HepG2 (cell line): ENCODE data around the gene ZCCHC10. TPM values are rescaled to one million over a fixed set of nuclear protein-coding genes. Genes with fewer than 3 reads are reported as not detected.

Experiments used
- GTF3A ChIP-seq: sonication (generic); formaldehyde crosslinking; conservative IDR thresholded peaks from 2 replicates; pipeline ENCODE4 v1.4.0; 2020; ENCODE audit warnings: mild to moderate bottlenecking, missing genetic modification reagents
- KDM4B ChIP-seq: sonication (generic); formaldehyde crosslinking; IDR thresholded peaks from 2 replicates; pipeline ENCODE4 v1.4.0; 2020; ENCODE audit warnings: missing genetic modification reagents
- MYNN ChIP-seq: sonication (generic); formaldehyde crosslinking; IDR thresholded peaks from 2 replicates; pipeline ENCODE4 v1.4.0; 2020; ENCODE audit warnings: mild to moderate bottlenecking, low read depth, missing genetic modification reagents
- PCBP2 ChIP-seq: fragments of 200-400 bp; formaldehyde crosslinking; optimal IDR thresholded peaks from 2 replicates; pipeline ENCODE3; 2018; ENCODE audit warnings: low read length, low read depth; ENCODE audit not compliant: poor library complexity, severe bottlenecking
- POLR2AphosphoS5 ChIP-seq: IDR thresholded peaks from 2 replicates; pipeline ENCODE4 v1.6.1; 2012; ENCODE audit warnings: low read depth, low read length
- PPARG ChIP-seq: conservative IDR thresholded peaks from 2 replicates; pipeline ENCODE4 v1.6.1; 2016; ENCODE audit warnings: missing biosample characterization, missing genetic modification reagents
- ZFP91 ChIP-seq: sonication (generic); formaldehyde crosslinking; IDR thresholded peaks from 2 replicates; pipeline ENCODE4 v1.9.0; 2022; ENCODE audit warnings: missing genetic modification reagents, mild to moderate bottlenecking, borderline replicate concordance
- ZNF362 ChIP-seq: sonication (generic); formaldehyde crosslinking; IDR thresholded peaks from 2 replicates; pipeline ENCODE4 v1.4.0; 2020; ENCODE audit warnings: missing genetic modification reagents, mild to moderate bottlenecking, borderline replicate concordance
- ZNF407 ChIP-seq: sonication (generic); formaldehyde crosslinking; IDR thresholded peaks from one replicate; pipeline ENCODE4 v1.5.1; 2020; ENCODE audit warnings: mild to moderate bottlenecking, missing genetic modification reagents; ENCODE audit errors: not compliant biosample characterization
- ZNF557 ChIP-seq: sonication (generic); formaldehyde crosslinking; IDR thresholded peaks from 2 replicates; pipeline ENCODE4 v1.4.0; 2020; ENCODE audit warnings: missing genetic modification reagents
- ZNF597 ChIP-seq: sonication (generic); formaldehyde crosslinking; IDR thresholded peaks from 2 replicates; pipeline ENCODE4 v1.5.0; 2020; ENCODE audit warnings: missing genetic modification reagents
- ZNF770 ChIP-seq: sonication (generic); formaldehyde crosslinking; IDR thresholded peaks from 2 replicates; pipeline ENCODE4 v1.5.0; 2020; ENCODE audit warnings: mild to moderate bottlenecking, missing genetic modification reagents
- ZSCAN9 ChIP-seq: IDR thresholded peaks from 2 replicates; pipeline ENCODE4 v1.6.1; 2016; ENCODE audit warnings: borderline replicate concordance
- polyA plus RNA-seq, 8 experiments: library from polyadenylated mRNA; depleted of rRNA in 3 of 8; stranded (reverse) in 7 of 8; unstranded in 1 of 8; fragments of >200 nt; fragmentation: Illumina TruSeq in 4 of 8; extraction: Trizol in 4 of 8; gene quantifications; 2 replicates each; pipeline versions ENCODE4 v1.2.1 to v1.2.3, GENCODE V29; 2011 to 2016; ENCODE audit warnings: low read depth in 4 of 8, missing spikeins in 1 of 8, mixed read lengths in 1 of 8; ENCODE audit not compliant: insufficient read depth in 1 of 8
- total RNA-seq, 5 experiments: library from RNA; depleted of rRNA; stranded (reverse); fragments of >200 nt; fragmentation: Illumina TruSeq; extraction: Trizol; gene quantifications; 2 replicates each; pipeline ENCODE4 v1.2.3, GENCODE V29; 2016; ENCODE audit warnings: low read depth in 1 of 5

The ZCCHC10 gene
- total and polyA plus RNA-seq, 2 of the 13 experiments (the other 11 are each of a cell fraction or from before 2014, with no cell fraction given): 40.7 to 48.2 TPM

- TF ChIP-seq ZNF362 (CRISPR knock-in tag) (0 out of 2 replicates have a peak, but pooled peaks have one; percentile 28), GTF3A (CRISPR knock-in tag) (no peak), POLR2AphosphoS5 (peak; percentile 88), PCBP2 (no peak), ZNF407 (CRISPR knock-in tag) (no peak), ZNF770 (CRISPR knock-in tag) (no peak), MYNN (CRISPR knock-in tag) (0 out of 2 replicates have a peak, but pooled peaks have one; percentile 29), KDM4B (CRISPR knock-in tag) (no peak), ZNF597 (CRISPR knock-in tag) (no peak), ZSCAN9 (no peak; the same call in none of the 2 replicates), ZNF557 (CRISPR knock-in tag) (peak; percentile 1; the same call in 1 of the 2 replicates), ZFP91 (CRISPR knock-in tag) (peak; percentile 87), PPARG (CRISPR knock-in tag) (0 out of 2 replicates have a peak, but pooled peaks have one; percentile 29)
Measured at GRCh38 chr5:133051542-133052316, 25.4 kb upstream of the ZCCHC10 start, which contains the start of gene HSPA4 (continued).
